CD4-positive, alpha-beta T cell treated with Interferon alpha-2 for 1 hour (primary cell): ENCODE data around the gene PDAP1.

Experiments
- DNase-seq, 2 donors: peaks; one replicate each; pipeline ENCODE4 v3.0.0-alpha.2; 2020 to 2022

Gene PDAP1

GRCh38 chr7:99424932-99425730 is 16.7 kb upstream of the PDAP1 start:
- no peak for DNase-seq

- no peak for DNase-seq
These were observed 14.2 kb upstream of the PDAP1 start for GRCh38 chr7:99422625-99423024.

DNA sequence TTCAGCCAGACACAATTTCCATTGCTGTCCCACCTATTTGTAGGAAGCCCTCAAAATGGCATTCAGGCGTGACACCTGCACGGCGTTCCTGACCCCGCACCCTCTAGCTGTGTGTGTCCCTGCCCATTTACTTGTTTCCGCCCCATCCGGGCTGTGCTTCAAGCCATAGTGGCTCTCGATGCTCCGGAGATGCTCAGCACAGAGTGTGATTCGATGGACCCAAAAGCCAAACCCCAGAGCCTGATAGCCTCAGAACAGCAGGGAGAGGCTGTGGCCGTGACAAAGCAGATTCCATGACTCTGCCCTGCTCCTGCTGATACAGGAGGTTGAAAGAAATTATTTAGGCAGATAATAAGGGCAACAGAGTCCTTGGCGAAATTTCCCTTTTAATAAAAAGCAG is 13.8 kb upstream of the PDAP1 start:
- DNase-seq: no peak

GRCh38 chr7:99420986-99421385 is 12.6 kb upstream of the PDAP1 start:
- DNase-seq: no peak

GRCh38 chr7:99420213-99420612 is 11.8 kb upstream of the PDAP1 start:
- DNase-seq: no peak

- DNase-seq: no peak
These were observed 11.1 kb upstream of the PDAP1 start for GRCh38 chr7:99419323-99420021.

DNA sequence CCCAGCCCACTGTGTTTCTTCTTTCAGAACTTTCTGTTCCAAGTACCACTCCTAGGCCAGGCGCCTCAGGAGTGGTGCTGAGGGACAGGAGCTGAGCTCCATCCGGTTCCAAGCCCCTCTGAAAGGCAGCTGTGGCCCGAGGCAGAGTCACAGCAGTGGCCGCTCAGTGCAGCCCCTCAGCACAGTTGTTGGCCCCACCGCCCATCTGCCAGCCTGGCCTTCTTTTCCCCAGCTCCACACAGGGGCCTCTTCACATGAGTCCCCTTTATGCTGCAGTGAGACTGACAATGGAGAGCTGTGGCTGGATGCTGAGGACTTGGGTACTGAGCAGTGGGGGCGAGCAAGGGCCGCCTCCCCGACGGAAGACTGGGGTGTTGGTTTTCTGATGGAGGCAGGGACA is 9.9 kb upstream of the PDAP1 start:
- DNase-seq: no peak

DNA sequence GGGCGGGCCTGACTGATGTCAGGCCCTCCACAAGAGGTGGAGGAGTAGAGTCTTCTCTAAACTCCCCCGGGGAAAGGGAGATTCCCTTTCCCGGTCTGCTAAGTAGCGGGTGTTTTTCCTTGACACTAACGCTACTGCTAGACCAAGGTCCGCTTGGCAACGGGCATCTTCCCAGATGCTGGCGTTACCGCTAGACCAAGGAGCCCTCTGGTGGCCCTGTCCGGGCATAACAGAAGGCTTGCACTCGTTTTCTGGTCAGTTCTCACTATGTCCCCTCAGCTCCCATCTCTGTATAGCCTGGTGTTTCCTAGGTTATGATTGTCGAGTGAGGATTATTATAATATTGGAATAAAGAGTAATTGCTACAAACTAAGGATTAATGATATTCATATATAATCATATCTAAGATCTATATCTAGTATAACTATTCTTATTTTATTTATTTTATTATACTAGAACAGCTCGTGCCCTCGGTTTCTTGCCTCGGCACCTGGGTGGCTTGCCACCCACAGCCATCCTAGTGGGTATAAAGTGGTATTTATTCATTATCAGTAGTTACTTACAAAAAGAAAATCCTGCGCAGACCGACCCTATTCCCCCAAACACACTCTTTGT is 7.2 kb upstream of the PDAP1 start:
- peak; percentile 17 to 35 for DNase-seq

- no peak for DNase-seq
These were observed 2.2 kb upstream of the PDAP1 start for GRCh38 chr7:99410635-99411034.

GRCh38 chr7:99409806-99410205 is 1.4 kb upstream of the PDAP1 start:
- peak in 1 of 2 donors; percentile 29 for DNase-seq

DNA sequence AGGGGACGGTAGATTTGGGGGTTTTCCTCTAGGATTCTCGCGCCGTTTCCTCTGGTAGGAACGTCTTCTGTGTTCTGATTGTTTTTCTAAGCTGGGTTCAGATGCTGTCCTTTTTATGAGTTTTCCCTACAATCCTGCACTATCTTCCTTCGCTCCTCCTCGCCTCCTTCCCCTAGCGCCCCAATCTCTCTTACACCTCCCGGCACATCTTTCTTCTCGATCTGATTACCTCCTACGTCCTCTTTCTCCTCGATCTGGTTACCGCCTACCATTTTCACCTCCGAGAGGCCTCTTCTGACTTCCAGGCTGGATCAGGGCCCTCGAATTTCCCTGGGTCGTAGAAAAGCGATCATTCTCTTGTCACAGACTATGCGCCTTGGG is 785 bp upstream of the PDAP1 start:
- DNase-seq: no peak

DNA sequence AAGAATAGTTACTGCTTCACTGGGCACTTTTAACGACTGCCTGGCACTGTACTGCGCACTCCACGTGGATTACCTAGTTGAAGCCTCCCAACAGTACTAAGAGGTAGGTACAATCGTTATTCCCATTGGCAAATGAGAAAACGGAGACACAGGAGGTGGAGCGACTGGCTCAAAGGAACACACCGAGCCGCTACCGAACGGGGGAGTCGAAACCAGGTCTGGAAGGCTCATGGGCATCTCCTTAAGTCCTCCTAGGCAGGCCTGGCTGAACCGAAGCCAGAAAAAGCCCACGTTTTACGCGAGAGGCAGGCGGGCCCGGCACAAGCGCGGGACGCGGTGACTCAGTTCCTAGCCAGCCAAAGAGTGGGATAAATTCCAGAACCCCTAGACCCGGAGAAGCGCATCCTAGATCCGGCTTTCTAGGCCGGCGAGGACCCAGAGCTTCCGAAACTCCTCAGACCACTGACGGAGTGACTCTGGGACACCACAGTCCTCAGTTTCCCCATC is 472 bp downstream of the PDAP1 start:
- peak in 1 of 2 donors; percentile 40 for DNase-seq

- DNase-seq: no peak
These were observed 1.8 kb downstream of the PDAP1 start for GRCh38 chr7:99406557-99406956.

DNA sequence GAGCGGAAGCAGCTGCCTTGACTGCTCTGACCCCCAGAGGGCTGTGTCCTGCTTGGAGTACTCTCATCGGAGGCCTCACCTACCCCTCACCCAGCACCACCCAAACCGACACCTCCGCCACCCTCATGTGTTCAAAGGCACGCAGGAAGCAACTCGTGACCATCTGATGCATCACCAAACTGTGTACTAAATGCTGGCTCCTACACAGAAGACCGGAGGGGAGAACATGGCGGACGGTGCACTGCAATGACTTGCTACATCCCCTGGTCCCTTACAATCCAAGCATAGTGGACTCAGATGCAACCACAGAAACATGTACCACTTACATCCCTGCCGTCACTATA is 3.4 kb downstream of the PDAP1 start:
- DNase-seq: no peak

GRCh38 chr7:99404235-99404976 is 4.0 kb downstream of the PDAP1 start:
- DNase-seq: no peak

DNA sequence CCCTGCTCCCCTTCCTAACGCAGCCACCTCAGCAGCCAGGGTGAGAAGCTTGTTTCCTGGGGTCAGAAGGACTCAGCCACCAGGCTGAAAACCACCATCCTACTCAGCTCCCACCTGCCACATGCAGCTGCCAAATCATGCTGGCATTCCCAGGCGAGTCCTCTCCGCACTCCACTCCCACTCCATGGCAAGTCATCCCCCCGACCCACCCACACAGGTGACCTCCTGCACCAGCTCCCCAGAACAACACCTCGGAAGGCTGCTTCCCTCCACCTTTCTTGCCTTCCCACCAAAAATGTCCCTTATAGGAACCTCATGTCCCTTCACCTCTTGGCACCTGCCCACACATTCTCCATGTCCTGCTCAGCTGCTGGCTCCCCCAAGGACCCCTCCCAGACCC is 4.6 kb downstream of the PDAP1 start:
- DNase-seq: no peak

DNA sequence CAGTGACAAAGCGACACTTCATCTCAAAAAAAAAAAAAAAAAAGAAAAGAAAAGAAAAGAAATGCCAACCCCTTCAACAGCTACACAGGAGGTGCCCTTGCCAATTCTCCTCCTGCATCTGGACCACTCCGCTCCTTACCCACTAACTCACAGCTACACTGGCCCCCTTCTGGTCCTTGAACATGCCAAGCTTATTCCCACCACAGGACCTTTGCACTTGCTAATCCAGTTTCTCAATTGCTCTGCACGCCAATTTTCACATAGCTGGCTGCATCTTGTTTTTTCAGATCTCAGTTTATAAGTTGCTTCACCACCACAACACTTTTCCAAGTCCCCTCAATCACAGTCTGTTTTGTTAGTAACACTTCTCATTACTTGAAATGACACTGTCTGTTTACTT is 5.5 kb downstream of the PDAP1 start:
- no peak for DNase-seq

DNA sequence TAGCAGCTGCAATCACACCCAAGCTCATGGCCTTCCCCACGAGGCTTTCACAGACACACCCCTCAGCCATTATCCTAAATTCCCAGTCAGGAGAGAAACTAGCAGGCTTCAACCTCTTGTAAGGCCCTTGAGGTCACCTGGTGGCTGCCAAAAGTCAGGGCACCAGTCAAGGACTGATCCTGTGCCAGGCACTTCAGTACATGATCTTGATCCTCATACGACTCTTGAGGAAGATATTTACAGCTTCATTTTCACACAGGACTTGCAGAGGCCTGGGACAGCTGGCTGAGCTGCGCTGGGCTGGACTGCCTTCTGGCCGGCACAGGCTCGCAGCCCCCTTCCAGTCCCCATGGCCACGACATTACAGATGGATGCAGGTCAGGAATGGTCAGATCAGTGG is 8.8 kb downstream of the PDAP1 start:
- DNase-seq: no peak

DNA sequence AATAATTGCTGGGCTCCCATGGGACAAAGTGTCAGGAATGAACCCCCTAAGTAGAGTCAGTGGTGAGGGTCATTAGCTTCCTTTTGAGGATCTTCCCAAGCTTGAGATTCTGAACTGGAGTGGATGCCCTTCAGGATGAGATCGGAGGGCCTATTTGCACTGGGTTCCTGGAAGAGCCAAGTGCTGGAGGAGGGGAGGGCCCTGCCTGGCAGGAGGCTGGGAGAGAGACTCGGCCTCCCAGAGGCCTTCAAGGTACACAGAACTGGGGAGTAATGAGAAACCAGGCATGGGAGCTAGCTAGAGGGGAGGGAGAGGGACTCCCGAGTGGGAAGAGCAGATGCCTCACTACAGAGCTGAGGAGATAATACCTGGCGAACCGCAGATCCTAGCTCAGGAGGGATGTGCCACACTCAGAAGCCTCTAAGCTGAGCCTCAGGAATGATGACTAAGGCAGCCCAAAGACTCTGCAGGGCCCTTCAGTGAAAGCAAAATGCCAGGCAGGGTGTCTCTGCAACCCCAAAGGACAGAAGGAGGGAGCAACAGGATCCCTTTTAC is 9.4 kb downstream of the PDAP1 start:
- DNase-seq: no peak

DNA sequence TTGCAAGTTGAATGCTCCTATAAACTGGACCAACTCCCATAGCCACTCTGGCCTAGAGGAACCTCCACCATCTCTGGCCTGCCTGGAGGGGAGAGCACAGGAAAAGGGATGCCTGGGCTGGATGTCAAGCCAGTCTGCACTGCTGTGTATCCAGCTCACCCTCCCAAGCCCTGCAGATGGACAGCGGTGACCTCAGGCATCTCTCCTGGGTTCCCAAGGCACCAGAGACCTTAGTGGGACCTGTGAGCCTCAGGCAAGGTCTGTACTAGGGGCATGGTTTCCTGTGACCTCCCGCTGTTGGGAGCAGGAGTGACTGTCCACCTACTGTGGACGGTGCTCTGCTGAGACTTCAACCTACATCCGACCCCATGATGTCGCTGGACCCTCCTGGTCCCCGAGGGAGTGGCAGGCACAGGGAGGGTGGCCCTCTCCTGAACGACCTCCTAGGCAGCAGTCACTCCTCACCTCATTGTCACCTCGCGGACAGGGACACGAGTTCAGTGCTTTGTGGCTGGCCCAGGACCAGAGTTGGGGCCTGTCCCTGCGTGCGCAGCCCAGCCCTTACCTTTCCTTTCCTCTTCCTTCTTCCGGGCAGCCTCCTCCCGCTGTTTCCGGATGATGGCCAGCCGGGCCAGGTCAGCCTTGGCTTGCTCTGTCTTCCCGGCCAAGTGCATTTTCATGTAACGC is 11.0 kb downstream of the PDAP1 start:
- no peak for DNase-seq

DNA sequence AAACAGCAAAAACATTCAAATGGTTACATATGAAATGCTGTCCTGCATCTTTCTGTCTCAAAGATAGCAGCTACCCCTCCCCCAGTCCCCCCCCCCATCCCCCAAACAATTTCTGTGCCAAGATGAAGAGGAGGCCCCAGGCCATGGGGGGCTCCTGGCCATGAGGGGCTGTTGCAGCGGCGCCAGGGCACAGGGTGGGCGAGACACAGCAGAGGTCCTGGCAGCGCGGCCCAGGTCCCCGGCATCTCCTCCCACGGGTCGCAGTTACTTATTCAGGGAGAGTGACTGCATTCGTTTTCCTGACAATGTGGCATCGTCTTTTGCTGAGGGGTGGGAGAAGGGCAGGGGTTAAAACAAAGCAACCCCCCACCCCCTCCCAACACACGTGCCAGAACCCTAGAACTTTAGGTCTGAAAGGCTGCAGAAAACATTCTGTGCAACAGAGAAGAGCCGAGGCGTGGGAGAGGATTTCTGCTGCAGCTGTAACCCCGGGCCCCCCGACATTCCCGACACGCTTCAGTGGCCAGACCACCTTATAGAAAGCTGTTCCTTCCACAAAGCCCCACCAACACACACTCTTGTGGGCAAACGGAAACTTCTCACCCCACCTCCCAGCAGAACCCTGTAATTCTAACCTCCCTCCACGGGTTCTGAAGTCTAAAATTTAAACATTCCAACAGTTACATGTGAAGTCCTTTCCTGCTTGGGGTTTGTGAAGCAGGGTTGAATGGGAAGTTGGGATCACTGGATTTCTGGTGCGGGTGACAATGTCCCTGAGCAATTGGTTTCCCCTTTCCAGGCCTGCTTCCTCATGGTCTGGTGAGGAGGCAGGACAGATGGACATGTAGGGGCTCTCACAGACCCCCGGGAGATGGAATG is 11.7 kb downstream of the PDAP1 start:
- no peak for DNase-seq
